Measurements from ENCODE around the gene MARCO.

MARCO gene, protein sequence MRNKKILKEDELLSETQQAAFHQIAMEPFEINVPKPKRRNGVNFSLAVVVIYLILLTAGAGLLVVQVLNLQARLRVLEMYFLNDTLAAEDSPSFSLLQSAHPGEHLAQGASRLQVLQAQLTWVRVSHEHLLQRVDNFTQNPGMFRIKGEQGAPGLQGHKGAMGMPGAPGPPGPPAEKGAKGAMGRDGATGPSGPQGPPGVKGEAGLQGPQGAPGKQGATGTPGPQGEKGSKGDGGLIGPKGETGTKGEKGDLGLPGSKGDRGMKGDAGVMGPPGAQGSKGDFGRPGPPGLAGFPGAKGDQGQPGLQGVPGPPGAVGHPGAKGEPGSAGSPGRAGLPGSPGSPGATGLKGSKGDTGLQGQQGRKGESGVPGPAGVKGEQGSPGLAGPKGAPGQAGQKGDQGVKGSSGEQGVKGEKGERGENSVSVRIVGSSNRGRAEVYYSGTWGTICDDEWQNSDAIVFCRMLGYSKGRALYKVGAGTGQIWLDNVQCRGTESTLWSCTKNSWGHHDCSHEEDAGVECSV

GRCh38 chr2:118942031-118942430 is at the start of gene MARCO:
TSS of gene MARCO (plus strand) at chr2:118942194. CDS start at chr2:118942301, 107 bp downstream.
- peaks cover 8% of the 10 kb centered on the region for H3K4me1 Mint-ChIP-seq (ENCODE audit: low read depth)
- H3K9me3 Mint-ChIP-seq (ENCODE audit: low read depth): no peaks in the 10 kb centered on the region
- H3K36me3 Mint-ChIP-seq: no peaks in the 10 kb centered on the region
- H3K27ac Mint-ChIP-seq: no peak within 1 kb of the TSS
- H3K27me3 Mint-ChIP-seq: peaks cover 3% of the 10 kb centered on the region
- no peak within 1 kb of the TSS for H3K4me3 Mint-ChIP-seq

DNA sequence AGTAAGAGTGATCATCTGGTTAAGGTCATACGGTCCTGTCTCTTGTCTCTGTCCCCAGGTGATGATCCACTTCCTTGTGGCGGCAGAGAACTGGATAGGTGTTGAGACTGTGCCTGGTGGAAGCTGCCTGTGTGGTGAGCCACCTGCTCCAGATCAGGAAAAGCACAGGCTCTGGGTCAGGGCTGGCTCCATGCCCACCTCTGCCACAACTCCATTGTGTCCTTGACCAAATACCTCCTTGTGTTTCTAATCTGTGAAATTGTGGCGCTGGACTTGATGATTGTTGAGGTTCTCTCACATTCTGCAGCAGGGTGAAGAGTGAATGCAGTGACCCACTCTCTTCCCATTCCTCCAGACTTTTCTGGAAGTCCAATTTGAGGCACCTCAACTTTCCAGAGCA is 48.9 kb upstream of the MARCO start:
- Mint-ChIP-seq H3K4me1 (ENCODE audit: low read depth) (no peaks in the 10 kb centered on the region), H3K27ac (no peak overlapping the region), H3K9me3 (ENCODE audit: low read depth) (peaks cover 20% of the 10 kb centered on the region), H3K36me3 (peaks cover 2% of the 10 kb centered on the region), H3K4me3 (no peak overlapping the region), H3K27me3 (no peaks in the 10 kb centered on the region)

DNA sequence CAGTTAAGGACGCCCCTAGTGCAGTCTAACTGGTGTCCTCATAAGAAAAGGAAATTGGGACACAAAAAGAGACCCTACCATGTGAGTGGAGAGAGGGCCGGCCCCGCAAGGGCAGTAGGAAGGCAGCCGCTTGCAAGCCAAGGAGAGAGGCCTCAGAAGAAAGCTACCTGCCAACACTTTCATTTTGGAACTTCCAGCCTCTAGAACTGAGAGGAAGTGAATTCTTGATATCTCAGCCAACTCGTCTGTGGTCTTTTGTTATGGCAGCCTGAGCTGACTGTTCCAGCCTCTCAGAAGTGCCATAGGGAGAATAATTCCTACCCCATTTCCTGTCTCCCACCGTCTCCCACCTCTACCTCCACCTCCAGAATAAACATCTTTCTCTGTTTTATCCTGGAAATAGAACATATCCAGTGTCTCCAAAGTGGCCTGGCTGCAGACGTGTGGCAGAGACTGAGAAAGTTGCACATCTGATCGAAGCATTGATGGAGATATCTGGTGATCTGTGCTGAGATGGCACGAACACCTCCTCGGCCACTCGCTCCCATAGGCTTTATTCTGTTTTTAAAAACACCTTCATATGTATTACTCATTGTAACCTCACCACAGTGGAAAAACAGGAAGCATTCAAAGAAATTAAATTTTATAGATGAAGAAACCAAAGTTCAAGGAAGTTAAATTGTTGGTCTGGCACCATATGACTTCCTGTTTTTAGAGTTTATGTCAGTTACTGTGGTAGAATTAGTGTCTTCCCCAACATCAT is 39.5 kb upstream of the MARCO start:
- peak overlapping the region; percentile 77 for H3K27ac Mint-ChIP-seq
- H3K36me3 Mint-ChIP-seq: no peaks in the 10 kb centered on the region
- H3K4me1 Mint-ChIP-seq (ENCODE audit: low read depth): peaks cover 30% of the 10 kb centered on the region
- no peaks in the 10 kb centered on the region for H3K9me3 Mint-ChIP-seq (ENCODE audit: low read depth)
- H3K4me3 Mint-ChIP-seq: peak overlapping the region; percentile 46
- no peaks in the 10 kb centered on the region for H3K27me3 Mint-ChIP-seq

DNA sequence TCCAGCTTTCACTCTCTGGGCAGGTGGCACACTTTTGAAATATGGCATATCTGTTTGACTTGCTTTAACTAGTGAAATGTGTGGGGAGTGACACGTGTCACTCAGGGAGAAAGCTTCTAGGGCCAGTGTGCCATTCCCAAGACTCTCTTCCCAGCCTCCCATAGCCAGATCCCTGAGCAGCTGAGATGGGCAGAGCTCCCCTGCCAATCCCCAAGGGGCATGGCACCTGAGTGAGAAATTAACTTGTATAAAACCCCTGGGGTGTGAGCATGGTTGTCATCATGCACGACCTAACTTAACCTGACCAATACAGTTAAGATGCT is 39.0 kb upstream of the MARCO start:
- no peaks in the 10 kb centered on the region for H3K9me3 Mint-ChIP-seq (ENCODE audit: low read depth)
- no peaks in the 10 kb centered on the region for H3K27me3 Mint-ChIP-seq
- peaks cover 30% of the 10 kb centered on the region for H3K4me1 Mint-ChIP-seq (ENCODE audit: low read depth)
- peak overlapping the region; percentile 55 for H3K27ac Mint-ChIP-seq
- H3K36me3 Mint-ChIP-seq: no peaks in the 10 kb centered on the region
- peak overlapping the region; percentile 3 for H3K4me3 Mint-ChIP-seq

DNA sequence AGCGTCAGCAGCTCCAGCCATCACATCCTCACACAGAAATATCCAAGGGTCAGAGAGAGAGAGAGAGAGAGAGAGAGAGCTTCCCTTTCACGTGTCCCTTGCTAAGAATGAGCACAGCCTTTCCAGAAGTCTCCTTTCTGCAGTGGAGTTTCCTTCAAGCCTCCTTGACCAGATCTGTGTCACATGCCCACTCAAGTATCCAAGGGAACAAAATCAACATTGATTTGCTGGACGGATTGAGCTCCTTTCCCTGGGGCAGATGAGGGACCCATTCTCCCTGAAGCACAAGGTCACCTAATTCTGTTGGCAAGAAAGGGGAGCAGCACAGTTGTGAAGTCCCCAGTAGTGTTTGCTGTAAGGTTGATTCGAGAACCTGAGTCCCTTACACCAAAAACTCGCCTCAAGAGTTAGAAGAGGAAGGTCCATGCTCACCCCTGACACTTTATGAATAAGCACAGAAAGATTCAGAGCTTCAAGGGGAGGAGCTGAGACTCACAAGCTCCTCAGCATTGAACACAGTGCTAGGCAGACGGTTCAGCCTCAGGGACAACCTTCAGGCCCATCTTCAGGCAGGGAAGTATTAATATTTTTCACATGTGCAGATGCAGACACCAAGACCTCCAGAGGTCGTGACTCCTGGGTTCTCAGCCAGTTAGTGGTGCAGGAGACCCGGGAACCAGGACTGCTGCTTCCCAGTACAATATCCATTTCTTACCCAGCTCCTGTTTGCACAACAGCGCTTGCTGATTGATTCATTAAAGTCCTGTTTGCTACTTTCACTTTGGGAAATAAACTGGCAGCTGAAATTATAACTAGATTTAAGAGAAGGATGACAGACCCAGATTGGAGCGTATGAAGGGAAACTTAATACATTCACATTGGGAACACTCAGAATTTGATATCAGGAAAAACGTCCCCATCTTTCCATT is 38.2 kb upstream of the MARCO start:
- Mint-ChIP-seq H3K27me3 (no peaks in the 10 kb centered on the region), H3K27ac (peak overlapping the region; percentile 41), H3K9me3 (ENCODE audit: low read depth) (no peaks in the 10 kb centered on the region), H3K36me3 (no peaks in the 10 kb centered on the region), H3K4me3 (no peak overlapping the region), H3K4me1 (ENCODE audit: low read depth) (peaks cover 30% of the 10 kb centered on the region)

- Mint-ChIP-seq H3K27me3 (no peaks in the 10 kb centered on the region), H3K4me3 (no peak overlapping the region), H3K27ac (no peak overlapping the region), H3K4me1 (ENCODE audit: low read depth) (peaks cover 30% of the 10 kb centered on the region), H3K36me3 (no peaks in the 10 kb centered on the region), H3K9me3 (ENCODE audit: low read depth) (peaks cover 4% of the 10 kb centered on the region)
Measured at GRCh38 chr2:118905206-118905605, 36.8 kb upstream of the MARCO start.

- Mint-ChIP-seq H3K4me3 (no peak overlapping the region), H3K27ac (no peak overlapping the region), H3K4me1 (ENCODE audit: low read depth) (peaks cover 30% of the 10 kb centered on the region), H3K9me3 (ENCODE audit: low read depth) (peaks cover 4% of the 10 kb centered on the region), H3K36me3 (no peaks in the 10 kb centered on the region), H3K27me3 (no peaks in the 10 kb centered on the region)
Measured at GRCh38 chr2:118906186-118906585, 35.8 kb upstream of the MARCO start.

DNA sequence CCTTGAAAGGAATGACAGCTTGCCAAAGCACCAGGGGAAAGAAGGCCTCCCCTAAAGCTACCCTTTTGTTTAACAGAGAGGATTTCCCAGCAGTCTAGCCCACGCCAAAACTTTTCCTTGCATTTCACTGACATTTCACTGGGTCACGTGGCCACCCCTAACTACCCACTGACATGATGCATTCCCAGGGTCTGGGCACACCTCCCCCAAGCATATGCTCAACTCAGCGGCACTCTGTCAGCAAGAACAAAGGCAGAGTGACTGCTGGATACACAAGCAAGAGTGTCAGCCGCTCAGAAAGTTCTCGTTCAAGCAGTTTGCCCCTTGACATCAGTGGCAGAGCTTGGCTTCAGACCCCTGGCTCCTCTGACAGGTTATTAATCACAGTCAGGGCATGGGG is 34.2 kb upstream of the MARCO start:
- peaks cover 18% of the 10 kb centered on the region for H3K4me1 Mint-ChIP-seq (ENCODE audit: low read depth)
- H3K27me3 Mint-ChIP-seq: no peaks in the 10 kb centered on the region
- H3K27ac Mint-ChIP-seq: no peak overlapping the region
- no peaks in the 10 kb centered on the region for H3K36me3 Mint-ChIP-seq
- H3K9me3 Mint-ChIP-seq (ENCODE audit: low read depth): peaks cover 4% of the 10 kb centered on the region
- no peak overlapping the region for H3K4me3 Mint-ChIP-seq

DNA sequence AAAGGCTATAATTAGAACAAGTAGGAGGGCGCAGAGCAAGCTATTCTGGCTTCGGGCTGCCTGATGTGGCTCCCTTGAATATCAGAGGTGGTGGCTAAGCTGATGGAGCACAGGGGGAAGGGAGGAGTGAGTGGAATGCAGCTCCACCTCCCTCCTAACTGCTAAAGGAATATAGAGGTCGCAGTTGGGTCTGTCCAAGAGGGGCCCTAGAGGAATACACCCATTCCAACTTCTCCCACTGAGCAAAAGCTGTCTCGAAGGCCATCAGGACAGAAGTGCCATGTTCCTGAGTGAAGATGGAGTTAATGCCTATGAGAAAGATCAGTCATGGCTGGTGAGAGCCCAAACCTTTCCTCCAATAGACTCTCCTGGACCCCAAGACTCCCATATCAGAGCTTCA is 32.8 kb upstream of the MARCO start:
- Mint-ChIP-seq H3K36me3 (no peaks in the 10 kb centered on the region), H3K4me3 (no peak overlapping the region), H3K27ac (no peak overlapping the region), H3K4me1 (ENCODE audit: low read depth) (peaks cover 3% of the 10 kb centered on the region), H3K9me3 (ENCODE audit: low read depth) (peaks cover 4% of the 10 kb centered on the region), H3K27me3 (no peaks in the 10 kb centered on the region)

DNA sequence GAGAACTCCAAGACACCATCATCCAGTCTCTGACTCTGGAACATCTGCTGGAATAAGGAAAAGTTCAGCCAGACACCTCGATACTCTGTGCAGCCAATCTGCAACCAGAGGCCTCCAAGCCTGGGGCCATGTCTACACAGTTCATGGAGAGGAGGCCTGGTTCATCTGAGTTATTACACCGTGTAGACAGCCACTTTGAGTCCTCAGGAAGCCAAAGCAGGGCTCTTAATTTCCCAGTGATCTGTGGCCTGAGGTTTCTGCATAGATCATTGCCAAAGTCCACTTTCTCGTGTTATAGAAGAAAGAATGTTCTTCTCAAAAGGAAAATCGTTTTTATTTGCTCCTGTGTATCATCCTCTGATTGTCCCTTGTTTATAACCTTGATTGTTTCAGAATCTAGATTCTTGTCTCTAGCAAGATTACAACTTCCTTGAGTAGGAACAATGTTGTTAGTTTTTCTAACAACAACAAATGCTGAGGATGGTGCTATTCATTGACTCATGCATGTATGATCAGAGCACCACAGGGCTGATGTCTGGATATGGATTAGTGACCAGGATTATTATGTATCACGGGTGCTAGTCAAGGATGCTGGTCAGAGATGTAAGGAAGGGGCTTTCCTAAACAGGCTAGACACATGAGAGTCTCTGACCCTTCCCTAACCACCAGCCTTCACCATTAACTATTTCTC is 30.7 kb upstream of the MARCO start:
- Mint-ChIP-seq H3K27me3 (no peaks in the 10 kb centered on the region), H3K9me3 (ENCODE audit: low read depth) (peaks cover 4% of the 10 kb centered on the region), H3K27ac (no peak overlapping the region), H3K36me3 (no peaks in the 10 kb centered on the region), H3K4me1 (ENCODE audit: low read depth) (no peaks in the 10 kb centered on the region), H3K4me3 (no peak overlapping the region)

DNA sequence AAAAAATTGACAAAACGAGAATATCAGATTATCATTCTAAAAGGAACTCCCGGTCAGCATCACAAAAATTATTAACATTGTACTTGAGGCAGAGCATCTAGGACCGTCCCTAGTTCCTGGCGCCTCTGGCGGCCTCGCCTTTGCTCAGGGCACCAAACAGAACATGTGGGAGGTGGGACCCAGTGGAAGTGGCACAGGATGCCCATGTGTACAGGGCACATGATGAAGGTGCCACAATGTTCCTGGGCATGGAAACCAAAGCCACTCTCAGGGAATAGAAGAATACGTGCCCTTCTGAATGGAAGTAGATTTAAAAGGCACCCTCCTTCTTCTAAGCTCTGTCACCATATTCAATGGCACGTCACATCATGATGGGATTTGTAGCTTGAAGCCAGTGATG is 30.1 kb upstream of the MARCO start:
- H3K27me3 Mint-ChIP-seq: no peaks in the 10 kb centered on the region
- no peaks in the 10 kb centered on the region for H3K36me3 Mint-ChIP-seq
- no peak overlapping the region for H3K4me3 Mint-ChIP-seq
- peaks cover 4% of the 10 kb centered on the region for H3K9me3 Mint-ChIP-seq (ENCODE audit: low read depth)
- no peaks in the 10 kb centered on the region for H3K4me1 Mint-ChIP-seq (ENCODE audit: low read depth)
- H3K27ac Mint-ChIP-seq: no peak overlapping the region

- Mint-ChIP-seq H3K4me1 (ENCODE audit: low read depth) (no peaks in the 10 kb centered on the region), H3K27me3 (no peaks in the 10 kb centered on the region), H3K36me3 (peaks cover 3% of the 10 kb centered on the region), H3K4me3 (no peak overlapping the region), H3K9me3 (ENCODE audit: low read depth) (peaks cover 7% of the 10 kb centered on the region), H3K27ac (no peak overlapping the region)
Measured at GRCh38 chr2:118913131-118913802, 28.7 kb upstream of the MARCO start.

DNA sequence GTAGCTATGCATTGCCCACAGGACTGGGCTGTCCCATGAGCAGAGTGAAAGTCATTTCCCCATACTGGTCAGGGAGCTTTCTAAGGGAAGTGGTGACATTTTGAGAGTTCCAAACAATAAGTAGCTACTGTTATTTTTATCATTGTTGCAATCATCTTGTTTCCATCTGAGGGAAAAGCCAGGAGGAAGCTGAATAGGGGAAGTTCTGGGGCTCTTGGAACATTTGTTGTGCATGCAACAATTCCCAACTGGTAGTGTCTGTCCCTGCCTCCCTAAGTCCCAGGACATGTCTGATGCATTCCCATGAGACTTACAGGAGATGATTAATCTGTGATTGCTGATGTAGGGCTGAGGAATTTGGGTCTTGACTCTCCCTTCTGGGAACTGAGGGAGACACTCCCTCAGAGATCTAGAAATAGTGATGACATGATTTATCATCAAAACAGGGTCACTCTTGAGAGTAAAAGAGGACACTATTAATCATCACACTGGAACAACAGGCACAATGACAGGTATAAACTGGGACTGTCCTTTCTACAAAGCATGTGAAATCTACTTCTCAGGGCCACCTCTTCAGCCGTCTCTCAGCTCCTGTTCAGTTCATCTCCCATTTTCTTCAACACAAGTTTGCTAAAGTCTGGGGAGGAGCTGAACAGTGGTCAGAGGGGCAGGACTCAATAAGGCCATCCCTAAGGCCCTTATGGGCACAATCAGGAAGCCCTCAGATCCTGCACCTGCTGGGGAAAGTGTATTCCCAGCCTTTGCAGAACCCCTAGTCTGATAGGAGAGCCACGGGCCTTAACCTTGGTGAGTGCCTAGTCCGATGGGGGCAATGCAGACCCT is 28.0 kb upstream of the MARCO start:
- H3K4me3 Mint-ChIP-seq: no peak overlapping the region
- H3K27me3 Mint-ChIP-seq: no peaks in the 10 kb centered on the region
- H3K4me1 Mint-ChIP-seq (ENCODE audit: low read depth): no peaks in the 10 kb centered on the region
- H3K36me3 Mint-ChIP-seq: peaks cover 3% of the 10 kb centered on the region
- H3K27ac Mint-ChIP-seq: no peak overlapping the region
- peaks cover 7% of the 10 kb centered on the region for H3K9me3 Mint-ChIP-seq (ENCODE audit: low read depth)
